Measurements from ENCODE around the gene ADARB2. TPM values are rescaled to one million over a fixed set of nuclear protein-coding genes. Genes with fewer than 3 reads are reported as not detected.

Gene ADARB2
- total RNA-seq, 2 donors from 2014 or later = 1.1 to 1.8 TPM

GRCh38 chr10:1527951-1528350 is 209.4 kb downstream of the ADARB2 start:
- WGBS, 2 experiments (ENCODE audit: insufficient coverage in 1 of 2, insufficient read length in 1 of 2) = 94 to 95% methylated on average over 14 to 15 of the region's 15 CpGs
- TF ChIP-seq CTCF (conservative IDR thresholded peaks at IDR 0.05) = no peak
- no peak overlapping the region for H3K27ac ChIP-seq (ENCODE audit: low read depth, low read length)
- no peaks in the 10 kb centered on the region for H3K27me3 ChIP-seq (ENCODE audit: control insufficient read depth, insufficient read depth, low read length, poor library complexity, severe bottlenecking)
- no peaks in the 10 kb centered on the region for H3K36me3 ChIP-seq (ENCODE audit: control insufficient read depth, insufficient read depth, low read length)
- no peaks in the 10 kb centered on the region for H3K4me1 ChIP-seq (ENCODE audit: control insufficient read depth, insufficient read depth, low read length)
- peaks cover 5% of the 10 kb centered on the region for H3K4me1 Mint-ChIP-seq
- H3K36me3 Mint-ChIP-seq (ENCODE audit: low read depth) = no peaks in the 10 kb centered on the region
- H3K9me3 ChIP-seq (ENCODE audit: control insufficient read depth, low read length) = no peaks in the 10 kb centered on the region
- no peak overlapping the region for H3K4me3 ChIP-seq (ENCODE audit: low read length)
- no peak overlapping the region for H3K4me3 Mint-ChIP-seq
- H3K9ac ChIP-seq (ENCODE audit: extremely low read depth, low read length, poor library complexity, severe bottlenecking) = no peak overlapping the region
- H3K9me3 Mint-ChIP-seq = no peaks in the 10 kb centered on the region
- H3K27ac Mint-ChIP-seq = no peak overlapping the region
- no peak for DNase-seq
- peaks cover 1% of the 10 kb centered on the region for H3K27me3 Mint-ChIP-seq (ENCODE audit: insufficient read depth)

DNA sequence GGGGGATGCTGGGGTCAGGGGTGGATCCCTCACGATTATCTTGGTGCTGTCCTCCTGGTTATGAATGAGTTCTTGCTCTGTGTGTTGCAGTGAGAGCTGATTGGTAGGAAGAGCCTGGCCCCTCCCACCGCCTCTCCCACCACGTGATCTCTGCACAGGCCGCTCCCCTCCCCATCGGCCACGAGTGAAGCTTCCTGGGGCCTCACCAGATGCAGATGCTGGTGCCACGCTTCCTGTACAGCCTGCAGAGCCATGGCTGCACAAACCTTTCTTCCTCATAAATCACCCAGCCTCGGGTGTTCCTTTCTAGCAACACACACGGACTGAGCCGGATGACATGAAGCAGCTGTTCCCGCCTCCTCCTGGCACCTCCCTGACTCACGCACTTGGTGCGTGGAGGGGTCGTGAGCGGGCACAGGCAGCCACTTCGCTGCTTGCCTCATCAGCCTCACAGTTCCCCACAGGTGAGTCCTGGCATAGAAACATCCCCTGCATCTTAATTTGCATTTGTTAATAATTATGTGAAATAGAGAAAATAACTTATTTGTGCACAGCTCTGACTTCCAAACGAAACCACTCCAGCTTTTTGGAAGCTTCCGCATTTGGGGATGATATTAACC is 210.8 kb downstream of the ADARB2 start:
- H3K9me3 Mint-ChIP-seq = no peaks in the 10 kb centered on the region
- H3K4me3 Mint-ChIP-seq = no peak overlapping the region
- H3K27me3 ChIP-seq (ENCODE audit: control insufficient read depth, insufficient read depth, low read length, poor library complexity, severe bottlenecking) = no peaks in the 10 kb centered on the region
- 68 to 87% methylated on average over 5 to 18 of the region's 18 CpGs for WGBS, 2 experiments (ENCODE audit: insufficient coverage in 1 of 2, insufficient read length in 1 of 2)
- no peak overlapping the region for H3K27ac Mint-ChIP-seq
- no peak overlapping the region for H3K4me3 ChIP-seq (ENCODE audit: low read length)
- peaks cover 1% of the 10 kb centered on the region for H3K27me3 Mint-ChIP-seq (ENCODE audit: insufficient read depth)
- peaks cover 2% of the 10 kb centered on the region for H3K4me1 ChIP-seq (ENCODE audit: control insufficient read depth, insufficient read depth, low read length)
- no peak overlapping the region for H3K27ac ChIP-seq (ENCODE audit: low read depth, low read length)
- no peak for DNase-seq
- no peaks in the 10 kb centered on the region for H3K9me3 ChIP-seq (ENCODE audit: control insufficient read depth, low read length)
- H3K36me3 ChIP-seq (ENCODE audit: control insufficient read depth, insufficient read depth, low read length) = no peaks in the 10 kb centered on the region
- H3K4me1 Mint-ChIP-seq = peaks cover 18% of the 10 kb centered on the region
- no peak for TF ChIP-seq CTCF (conservative IDR thresholded peaks at IDR 0.05)
- H3K9ac ChIP-seq (ENCODE audit: extremely low read depth, low read length, poor library complexity, severe bottlenecking) = no peak overlapping the region
- no peaks in the 10 kb centered on the region for H3K36me3 Mint-ChIP-seq (ENCODE audit: low read depth)

- Mint-ChIP-seq H3K4me3 (no peak overlapping the region), H3K4me1 (peaks cover 25% of the 10 kb centered on the region), H3K9me3 (no peaks in the 10 kb centered on the region), H3K27me3 (ENCODE audit: insufficient read depth) (peaks cover 1% of the 10 kb centered on the region), H3K27ac (no peak overlapping the region), H3K36me3 (ENCODE audit: low read depth) (no peaks in the 10 kb centered on the region)
- no peak overlapping the region for H3K27ac ChIP-seq (ENCODE audit: low read depth, low read length)
- DNase-seq = no peak
- H3K9ac ChIP-seq (ENCODE audit: extremely low read depth, low read length, poor library complexity, severe bottlenecking) = no peak overlapping the region
- no peaks in the 10 kb centered on the region for H3K27me3 ChIP-seq (ENCODE audit: control insufficient read depth, insufficient read depth, low read length, poor library complexity, severe bottlenecking)
- TF ChIP-seq CTCF (conservative IDR thresholded peaks at IDR 0.05) = no peak
- H3K4me1 ChIP-seq (ENCODE audit: control insufficient read depth, insufficient read depth, low read length) = peaks cover 2% of the 10 kb centered on the region
- no peaks in the 10 kb centered on the region for H3K36me3 ChIP-seq (ENCODE audit: control insufficient read depth, insufficient read depth, low read length)
- H3K9me3 ChIP-seq (ENCODE audit: control insufficient read depth, low read length) = no peaks in the 10 kb centered on the region
- 94 to 95% methylated on average over 22 to 32 of the region's 32 CpGs for WGBS, 2 experiments (ENCODE audit: insufficient coverage in 1 of 2, insufficient read length in 1 of 2)
- no peak overlapping the region for H3K4me3 ChIP-seq (ENCODE audit: low read length)
Measured at GRCh38 chr10:1525354-1526162, 211.8 kb downstream of the ADARB2 start.
